Cardiac septum (tissue), 1 donor: Measurements from ENCODE around the gene DST. TPM values are rescaled to one million over a fixed set of nuclear protein-coding genes. Genes with fewer than 3 reads are reported as not detected.

Experiments used
- DNase-seq: peaks from one replicate; pipeline ENCODE4 v3.0.0-alpha.2; 2020; ENCODE audit warnings: low spot score
- intact Hi-C: fragments of 100-400 bp; cut with DNase I; formaldehyde crosslinking; loops from one replicate; pipeline ENCODE4 v1.14.0; 2022
- total RNA-seq: library from RNA; stranded (reverse); fragmentation: NEBNext Ultra II Directional; extraction: Animal tissue kit (Norgen Biotek cat#: 25700); gene quantifications from one replicate; pipeline ENCODE4 v1.2.1, GENCODE V29; 2021
- donor health status: DM: no; HTN: no; CAD: no.

DST gene
- total RNA-seq, 1 donor from 2014 or later = 457 TPM

DNA sequence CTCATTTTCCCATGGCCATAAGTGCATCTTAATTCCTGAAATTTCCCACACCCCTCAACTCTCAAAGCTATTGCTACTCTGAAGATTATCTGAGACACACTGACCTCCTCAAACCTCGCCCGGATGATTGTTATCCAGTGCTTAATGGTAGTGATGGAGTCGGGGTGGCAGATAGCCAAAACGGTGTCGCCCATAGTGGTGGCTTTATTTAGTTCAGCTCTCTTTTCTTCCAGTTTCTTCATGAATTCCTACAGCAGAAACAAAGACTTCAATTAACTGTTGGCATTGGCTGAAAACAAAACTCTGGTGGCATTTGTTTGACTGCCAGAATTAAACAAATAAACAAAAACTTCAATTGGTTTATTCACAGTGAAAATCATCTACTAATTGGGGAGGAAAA lies 165.4 kb downstream of the DST start:
- intact Hi-C loops = no loop called here
- DNase-seq = no peak

DNA sequence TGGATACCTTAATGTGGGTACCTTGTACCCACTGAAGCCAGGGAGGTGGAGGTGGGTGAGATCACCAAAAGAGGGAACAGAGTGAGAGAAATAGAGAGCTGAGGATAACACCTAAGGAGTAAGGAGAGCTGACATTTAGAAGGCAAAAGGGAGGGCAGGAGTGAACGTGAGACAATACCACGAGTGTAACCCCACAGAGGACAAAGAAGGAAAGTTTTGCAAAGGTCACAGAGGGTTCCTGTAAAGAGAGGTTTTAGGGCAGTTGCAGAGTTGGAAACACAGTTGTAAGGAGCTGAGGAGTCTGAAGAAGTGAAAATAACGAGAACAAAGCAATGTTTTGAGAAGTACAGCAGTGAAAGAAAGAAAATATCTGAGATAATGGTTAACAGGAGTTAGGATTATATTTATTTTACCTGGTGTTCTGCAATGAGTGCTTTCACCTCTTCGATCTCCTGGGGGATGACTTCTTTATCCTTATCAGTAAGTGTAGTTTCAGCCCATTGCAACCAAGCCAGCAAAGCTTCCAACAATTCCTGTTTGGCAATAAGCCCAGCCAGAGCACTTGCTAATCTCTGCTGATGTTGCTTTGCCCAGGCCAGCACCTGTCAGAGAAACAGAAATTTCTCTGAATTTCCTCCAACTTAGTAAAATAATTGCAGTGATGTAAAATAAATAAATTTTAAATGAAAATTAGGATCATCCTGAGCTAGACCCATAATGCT lies 166.8 kb downstream of the DST start:
- DNase-seq = no peak
- intact Hi-C loops = no loop called here

DNA sequence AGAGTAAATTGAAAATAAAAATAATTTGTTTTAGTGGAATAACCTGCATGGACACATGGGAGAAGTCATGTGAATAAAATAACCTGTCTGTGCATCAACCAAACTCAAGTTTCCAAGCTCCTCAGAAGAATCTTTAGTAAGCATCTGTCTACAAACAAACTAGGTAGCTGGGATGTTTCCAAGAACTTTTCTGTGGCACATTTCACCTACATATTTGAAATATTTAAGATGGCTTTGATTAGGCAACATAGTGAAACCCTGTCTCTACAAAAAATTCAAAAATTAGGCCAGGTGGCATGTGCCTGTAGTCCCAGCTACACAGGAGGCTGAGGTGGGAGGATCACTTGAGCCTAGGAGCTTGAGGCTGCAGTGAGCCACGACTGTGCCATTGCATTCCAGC lies 168.2 kb downstream of the DST start:
- no peak for DNase-seq
- intact Hi-C loops = no loop called here

DNA sequence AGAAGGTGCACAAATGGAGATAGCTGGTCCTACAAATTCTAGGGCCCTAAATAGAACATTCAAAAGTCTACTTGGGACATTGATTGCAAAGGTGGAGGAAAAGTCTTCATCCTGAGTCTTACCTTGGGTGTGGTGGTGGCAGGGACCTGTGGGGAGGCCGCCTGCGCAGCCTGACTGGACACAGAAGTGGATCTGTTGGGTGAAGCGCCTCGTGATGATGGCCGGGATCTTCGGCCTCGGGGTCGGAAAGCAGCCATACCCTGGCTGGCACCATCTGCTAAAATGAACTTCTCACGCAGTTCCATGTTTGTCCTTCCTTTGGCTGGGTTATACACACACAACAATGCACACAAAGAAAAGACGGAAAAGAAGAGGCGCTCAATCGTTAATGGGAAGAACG lies 179.2 kb downstream of the DST start:
- intact Hi-C loops = no loop called here
- no peak for DNase-seq

DNA sequence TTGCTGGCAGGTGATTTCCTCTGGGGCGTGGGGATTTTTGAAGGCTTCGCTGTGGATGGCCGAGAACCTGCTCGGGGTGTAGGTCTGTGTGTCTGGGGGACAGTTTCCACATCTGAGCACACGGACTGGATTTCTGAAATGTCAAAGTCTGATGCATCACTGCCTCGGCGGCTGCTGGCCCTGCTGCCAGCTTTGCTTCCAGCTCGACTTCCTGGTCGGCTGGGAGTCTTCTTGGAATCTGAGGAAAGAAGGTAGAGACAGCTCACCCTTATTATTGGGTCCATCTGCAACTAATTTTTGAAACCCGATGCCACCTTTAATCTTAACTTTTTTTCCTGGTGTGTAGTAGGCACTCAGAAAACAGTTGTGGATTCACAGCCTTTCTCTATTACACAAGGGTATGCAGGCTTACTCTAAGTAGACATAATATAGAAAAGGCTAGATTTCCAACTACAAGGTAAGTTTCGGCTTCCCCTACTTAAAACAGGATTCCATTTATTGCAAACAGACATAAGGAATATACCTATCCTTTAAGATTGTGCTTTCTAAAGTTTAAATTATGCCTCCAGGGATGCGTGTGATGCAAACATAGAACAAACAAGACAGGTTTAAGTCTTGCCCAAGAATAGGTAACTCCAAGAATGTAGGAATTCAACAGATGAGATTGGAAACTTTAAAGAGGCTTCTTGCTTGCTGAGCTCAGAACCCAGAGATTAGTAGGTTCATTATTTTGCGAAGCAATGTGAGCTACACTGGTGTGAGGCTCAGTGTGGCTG lies 183.5 kb downstream of the DST start:
- no peak for DNase-seq
- intact Hi-C loops = no loop called here

DNA sequence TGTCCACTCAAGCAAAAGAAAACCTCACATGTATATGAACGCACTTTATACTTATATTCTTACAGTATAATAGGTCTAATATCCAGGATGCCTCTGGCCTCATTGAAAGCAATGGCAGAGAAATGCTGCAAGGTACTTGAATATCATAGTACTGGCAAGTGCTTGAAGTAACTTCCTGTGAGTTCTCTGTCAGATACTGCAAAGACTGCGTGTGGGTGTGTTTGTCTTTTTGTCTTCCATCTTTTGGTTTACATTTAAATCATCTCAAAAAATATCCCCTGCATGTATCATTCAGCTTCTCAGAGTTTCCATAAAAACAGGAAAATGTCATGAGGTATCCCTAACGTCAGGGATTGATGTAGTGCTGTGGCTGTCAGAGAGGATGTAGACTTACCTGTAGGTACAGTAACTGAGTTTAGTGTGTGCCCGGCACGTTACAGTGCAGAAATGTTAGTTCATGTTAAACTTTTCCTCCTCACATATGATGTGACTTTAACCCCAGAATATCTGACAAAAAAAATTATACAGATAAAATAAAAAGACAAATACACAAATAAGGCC lies 184.3 kb downstream of the DST start:
- intact Hi-C loops = no loop called here
- no peak for DNase-seq

DNA sequence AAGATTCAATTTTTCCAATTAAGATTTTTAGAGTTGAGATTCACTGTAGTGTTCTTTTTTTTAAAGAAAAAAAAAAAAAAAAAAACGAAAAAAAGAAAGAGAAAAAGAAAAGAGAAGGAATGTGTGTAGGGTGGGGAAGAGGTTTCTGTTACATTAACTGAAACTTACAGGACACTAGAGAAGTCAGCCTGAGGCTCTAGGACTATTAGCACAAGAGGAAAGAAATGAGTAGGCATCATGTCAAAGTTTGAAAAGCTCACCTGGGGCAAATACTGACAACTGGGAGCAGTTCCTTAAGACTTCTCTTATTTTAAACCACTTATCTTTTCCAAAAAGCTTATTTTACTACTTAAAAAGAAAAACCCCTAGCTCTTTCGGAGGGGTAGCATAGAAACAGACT lies 185.9 kb downstream of the DST start:
- no peak for DNase-seq
- intact Hi-C loops = no loop called here

DNA sequence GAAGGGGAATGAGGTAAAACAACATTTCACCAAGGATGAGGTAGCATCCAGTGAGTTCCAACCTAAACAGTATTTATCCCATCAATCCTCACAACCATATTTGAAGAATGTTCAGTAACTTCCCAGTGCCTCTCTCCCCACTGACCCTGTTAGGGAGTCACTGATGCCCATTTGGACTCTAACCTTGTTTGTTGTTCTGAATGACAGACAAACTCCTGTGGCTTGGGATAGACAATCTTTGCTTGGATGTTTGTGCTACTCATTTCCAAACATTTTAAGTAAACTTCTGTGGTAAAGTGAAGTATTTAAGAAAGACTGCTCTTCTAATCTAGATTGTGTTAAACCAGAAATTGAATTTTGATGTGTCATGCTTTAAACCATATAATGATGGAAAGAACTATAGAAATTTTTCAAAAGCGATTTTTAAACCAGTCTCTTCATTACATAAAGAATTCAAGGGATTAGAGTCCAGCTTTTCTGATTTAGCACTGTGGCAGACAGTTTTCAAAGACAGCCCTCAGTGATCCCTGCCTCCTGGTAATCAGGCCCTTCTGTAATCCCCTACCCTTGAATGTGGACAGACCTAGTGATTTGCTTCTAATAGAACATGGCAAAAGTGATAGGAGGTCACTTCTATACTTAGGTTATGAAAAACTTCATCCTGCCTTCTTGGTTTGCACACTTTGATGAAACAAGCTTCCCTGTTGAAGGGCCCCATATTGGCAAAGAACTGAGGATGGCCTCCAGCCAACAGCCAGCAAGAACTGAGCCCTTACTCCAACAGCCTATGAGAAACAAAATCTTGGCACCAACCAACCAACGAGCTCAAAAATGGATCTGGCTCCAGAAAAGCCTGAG lies 191.6 kb downstream of the DST start:
- intact Hi-C loops = no loop called here
- DNase-seq = peak; percentile 84

DNA sequence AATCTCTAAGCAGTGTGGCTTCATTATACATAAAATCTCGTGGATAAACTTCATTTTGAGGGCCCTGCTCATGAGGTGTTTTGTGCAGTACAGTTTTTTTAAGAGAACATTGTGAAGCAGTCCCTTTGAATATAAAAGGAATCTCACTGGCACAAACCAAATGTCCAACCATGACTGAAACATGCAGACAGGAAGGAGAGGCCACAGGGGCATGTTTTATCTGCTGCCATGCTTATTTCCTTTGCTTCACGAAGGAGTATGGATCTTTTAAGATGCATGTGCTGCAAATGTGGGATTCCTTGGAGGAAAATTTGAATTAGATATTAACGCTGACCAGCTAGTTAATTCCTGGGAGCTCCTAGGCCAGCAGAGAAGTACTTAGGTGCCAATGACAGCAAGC lies 192.3 kb downstream of the DST start:
- intact Hi-C loops = no loop called here
- no peak for DNase-seq

DNA sequence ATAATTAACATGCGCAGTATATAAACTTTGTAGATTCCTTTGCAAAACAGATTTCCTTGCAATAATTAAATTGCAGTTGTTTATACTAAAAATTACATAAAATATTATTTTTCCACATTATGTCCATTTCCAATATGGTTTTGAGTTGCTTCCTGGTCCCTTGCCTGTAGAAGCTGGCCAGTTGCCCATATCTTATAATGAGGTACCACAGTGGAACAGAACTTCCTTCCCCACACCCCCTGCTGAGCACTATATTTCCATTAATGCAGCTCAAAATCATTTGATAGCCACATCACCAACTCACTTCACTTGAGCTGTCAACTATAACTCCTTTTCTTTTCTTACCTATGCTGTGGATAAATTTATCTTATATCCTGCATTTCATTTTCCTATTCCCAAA lies 194.6 kb downstream of the DST start:
- intact Hi-C loops = no loop called here
- no peak for DNase-seq

DNA sequence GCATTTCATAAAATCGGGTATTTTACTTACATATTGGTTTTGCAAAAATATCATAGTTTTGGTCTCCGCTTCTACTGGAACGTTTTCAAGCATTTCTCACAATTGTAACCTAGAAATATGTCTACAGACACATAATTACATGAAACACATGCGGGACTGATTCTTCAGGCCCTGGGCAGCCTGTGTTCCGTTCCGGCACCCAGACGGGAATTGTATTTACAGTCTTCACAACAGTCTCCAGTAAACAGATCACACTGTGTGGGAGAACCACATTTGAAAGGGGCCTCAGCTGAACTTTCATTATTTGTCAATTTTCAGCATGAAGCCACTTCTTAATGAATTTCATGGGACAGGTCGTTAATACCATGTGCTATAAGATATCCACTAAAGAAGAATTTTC lies 196.9 kb downstream of the DST start:
- intact Hi-C loops = no loop called here
- DNase-seq = no peak

DNA sequence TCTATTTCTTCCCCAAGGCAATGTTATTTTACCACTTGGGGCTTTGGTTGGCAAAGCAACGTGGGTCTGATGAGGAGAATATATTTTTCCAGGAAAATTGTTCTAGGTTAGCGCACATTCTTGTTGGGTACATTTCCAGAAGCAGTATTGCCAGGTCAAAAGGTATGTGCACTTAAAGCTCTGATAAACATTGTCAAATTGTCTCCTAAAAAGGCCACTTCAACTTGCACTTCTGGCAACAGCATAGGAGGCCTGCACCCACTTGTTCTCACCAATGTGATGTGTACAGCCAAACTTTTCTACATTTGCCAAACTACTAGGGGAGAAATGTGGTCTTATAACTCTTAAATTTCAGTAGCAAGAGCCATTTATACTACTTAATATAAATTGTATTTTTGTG lies 197.8 kb downstream of the DST start:
- intact Hi-C loops = no loop called here

DNA sequence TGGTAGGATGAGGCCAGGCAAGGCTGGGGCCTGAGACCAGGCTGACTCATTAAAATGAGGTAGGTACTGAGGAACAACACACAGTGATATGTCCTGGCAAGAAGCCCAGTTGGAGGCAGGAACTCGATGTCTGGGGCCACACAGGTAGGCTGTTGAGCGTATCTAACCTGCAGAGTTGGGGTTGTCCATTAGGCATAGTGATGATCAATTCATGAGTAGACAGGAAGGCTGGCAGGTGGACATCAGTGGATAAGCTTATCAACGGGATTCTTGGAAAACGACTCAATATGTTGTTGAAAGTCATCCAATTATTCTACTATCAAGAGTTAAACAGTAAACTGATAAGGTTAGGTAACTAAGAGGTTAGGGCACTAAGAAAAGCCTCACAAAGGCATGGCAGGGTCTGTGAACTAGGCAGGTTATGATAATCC lies 202.1 kb downstream of the DST start:
- intact Hi-C loops = no loop called here
- no peak for DNase-seq

More for the DNA sequence above, 197.8 kb downstream of the DST start:
- no peak for DNase-seq

DNA sequence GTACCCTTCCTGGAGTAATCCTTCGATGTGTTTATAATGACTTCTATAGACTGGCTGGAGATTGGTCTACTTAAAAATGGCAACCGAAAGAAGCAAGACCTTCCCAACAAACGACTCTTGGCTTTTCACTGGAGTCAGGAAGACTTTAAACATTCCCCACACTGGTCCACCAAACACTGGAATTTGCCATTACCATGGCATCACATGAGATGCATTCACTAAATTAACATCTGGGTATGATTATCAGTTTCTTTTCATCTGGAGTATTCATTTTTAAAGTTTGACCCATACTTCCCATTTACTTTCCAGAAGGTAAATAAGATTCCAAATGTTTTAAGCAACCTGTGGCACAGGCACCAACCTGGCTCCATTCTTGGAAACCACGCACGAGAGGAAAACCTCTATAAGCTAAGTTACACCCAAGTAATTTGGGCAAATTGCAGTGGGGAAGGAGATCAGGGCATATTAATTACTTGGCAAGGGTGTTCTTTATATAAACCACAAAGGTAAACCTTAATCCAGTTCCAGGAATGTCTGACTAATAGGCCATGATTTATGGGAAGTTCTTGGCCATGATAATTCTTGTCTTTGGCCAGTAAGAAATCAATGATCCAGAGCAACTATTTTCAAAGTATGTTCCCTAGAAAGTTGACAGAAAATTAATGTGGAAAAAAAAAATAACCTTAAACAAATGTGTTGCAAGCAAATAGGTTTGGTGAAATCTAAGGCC lies 205.4 kb downstream of the DST start:
- DNase-seq = no peak
- intact Hi-C loops = no loop called here

DNA sequence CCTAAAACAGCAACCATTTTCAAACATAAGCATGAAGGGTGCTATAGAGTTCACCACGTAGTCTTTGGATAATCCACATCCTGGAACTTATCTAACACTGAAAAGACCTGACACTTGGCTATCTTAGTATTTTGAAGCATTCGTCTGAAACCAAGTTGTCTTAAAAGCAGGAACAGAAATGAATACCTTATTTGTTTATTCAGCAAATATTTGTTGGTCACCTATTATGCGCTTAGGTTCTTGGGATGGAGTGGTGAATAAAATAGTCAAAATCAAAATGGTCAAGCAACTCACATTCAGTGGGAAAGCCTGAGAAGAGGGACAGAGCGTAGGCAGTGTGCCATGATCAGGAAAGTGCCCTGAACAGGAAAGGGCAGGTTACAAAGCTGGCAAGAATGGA lies 206.9 kb downstream of the DST start:
- no peak for DNase-seq
- intact Hi-C loops = no loop called here

DNA sequence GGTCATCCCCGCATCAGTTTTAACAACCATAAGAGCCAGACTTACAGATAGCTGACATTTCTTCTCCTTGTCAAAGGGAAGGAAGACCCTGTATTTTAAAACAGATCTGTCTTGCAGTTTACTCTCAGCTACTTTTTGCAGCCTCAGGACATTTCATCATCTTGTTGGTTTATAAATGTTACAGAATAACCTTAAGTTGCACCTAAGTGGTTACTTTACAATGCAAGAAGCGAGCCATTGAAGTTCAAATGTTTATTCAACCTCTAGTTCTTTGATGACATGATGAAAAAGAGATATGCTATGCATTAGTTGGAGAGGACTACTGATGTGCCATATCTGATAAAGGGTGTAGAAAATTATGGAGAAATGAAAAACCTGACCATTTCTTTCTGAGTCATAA lies 207.4 kb downstream of the DST start:
- intact Hi-C loops = no loop called here
- no peak for DNase-seq

DNA sequence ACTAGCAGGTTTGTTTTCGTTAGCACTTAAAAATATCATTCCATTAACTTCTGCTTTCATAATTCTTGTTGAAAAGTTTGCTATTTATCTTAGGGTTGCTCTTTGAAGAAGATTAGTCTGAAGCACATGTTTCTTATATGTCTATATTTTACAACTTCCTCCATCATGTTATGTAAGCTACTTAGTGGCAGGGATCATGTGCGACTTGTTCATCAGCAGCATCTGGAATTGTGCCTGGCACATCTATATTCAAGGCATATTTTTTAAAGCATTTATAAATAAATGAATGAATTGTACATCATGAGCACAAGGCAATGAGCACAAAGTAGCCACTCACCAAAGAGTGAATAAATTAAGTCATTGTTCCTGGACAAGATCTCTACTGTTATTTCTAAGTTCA lies 208.1 kb downstream of the DST start:
- intact Hi-C loops = no loop called here
- no peak for DNase-seq

DNA sequence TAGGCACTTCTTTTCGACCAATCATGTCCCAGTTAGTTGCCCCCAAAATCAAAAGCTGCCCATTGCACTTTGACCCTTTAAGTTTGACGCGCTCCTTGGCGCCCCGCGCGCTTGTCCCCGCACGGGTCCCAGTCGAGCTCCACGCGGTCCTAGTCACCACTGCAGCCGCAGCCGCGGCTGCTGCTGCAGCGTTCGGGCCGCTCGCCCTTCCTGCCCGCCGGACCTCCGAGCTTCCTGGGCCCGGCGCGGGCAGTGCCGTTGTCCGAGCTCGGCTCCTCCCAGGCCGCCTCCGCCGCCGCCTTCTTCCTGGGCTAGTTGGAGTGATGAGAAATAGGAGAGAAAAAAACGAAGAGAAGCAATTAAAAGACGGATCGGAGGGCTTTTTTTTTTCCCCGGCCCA lies 209.6 kb downstream of the DST start:
- no peak for DNase-seq
- intact Hi-C loops = no loop called here

DNA sequence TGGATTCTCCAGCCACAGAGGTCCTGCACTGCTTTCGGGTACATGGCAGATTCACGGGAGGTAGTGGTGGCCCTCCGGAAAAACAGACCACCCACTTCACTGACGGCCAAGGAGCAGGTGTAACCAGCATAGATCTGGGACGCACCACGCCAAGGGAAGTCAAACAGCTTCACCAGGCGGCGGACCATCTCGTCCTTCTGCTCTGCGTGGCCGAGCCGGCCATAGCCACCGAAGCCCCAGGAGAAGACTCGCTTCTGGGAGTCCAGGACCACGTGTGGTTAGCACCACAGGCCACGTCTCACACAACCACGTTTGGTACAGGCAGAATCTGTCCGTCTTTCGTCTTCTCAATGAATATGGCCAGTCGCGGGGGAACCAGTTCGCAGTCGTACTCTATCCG lies 210.5 kb downstream of the DST start:
- DNase-seq = no peak
- intact Hi-C loops = no loop called here
